Renal cortex interstitium (tissue), 11 donors: Measurements from ENCODE around the gene VPS13A. TPM values are rescaled to one million over a fixed set of nuclear protein-coding genes. Genes with fewer than 3 reads are reported as not detected.

ENCODE experiments used
- DNase-seq, 11 donors: peaks; one replicate each; pipeline ENCODE4 v3.0.0-alpha.2; 2013; ENCODE audit warnings: low read depth in 9 of 11, low spot score in 4 of 11; ENCODE audit errors: extremely low read depth in 1 of 11
- polyA plus RNA-seq, 3 donors: library from polyadenylated mRNA; unstranded; fragments of 120-200 nt; gene quantifications; one replicate each; pipeline ENCODE4 v1.2.1, GENCODE V29; 2013; ENCODE audit not compliant: insufficient read length in 3 of 3

The VPS13A gene
- polyA plus RNA-seq, 3 donors, result 30.9 to 48.9 (median 37.2) TPM

DNA sequence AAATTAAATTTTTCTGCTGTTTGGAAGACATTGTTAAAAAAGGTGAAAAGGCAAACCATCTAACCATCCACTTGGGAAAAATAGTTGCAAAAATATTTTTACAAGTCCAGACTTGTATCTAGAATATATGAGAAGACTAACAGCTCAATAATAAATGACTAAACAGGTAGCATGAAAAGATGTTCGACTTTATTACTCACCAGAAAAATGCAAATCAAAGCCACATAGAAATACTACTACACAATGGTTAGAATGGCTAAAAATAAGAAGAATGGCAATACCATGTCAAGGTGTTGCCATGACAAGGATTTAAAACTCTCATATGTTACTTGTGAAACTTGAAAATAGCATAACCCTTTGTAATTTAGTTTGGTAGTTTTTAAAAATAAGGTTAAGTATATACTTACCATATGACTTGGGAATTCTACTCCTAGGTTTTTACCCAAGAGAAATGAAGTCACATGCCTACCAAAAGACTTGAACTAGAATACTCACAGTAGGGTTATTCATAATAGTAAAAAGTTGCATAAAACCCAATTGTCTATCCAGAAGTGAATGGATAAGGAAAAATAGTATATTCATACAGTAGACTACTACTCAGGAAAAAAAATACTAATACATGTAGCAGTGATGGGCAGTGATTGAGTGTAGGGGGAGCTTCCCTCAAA, 93.8 kb downstream of the VPS13A start:
- DNase-seq, result no peak

DNA sequence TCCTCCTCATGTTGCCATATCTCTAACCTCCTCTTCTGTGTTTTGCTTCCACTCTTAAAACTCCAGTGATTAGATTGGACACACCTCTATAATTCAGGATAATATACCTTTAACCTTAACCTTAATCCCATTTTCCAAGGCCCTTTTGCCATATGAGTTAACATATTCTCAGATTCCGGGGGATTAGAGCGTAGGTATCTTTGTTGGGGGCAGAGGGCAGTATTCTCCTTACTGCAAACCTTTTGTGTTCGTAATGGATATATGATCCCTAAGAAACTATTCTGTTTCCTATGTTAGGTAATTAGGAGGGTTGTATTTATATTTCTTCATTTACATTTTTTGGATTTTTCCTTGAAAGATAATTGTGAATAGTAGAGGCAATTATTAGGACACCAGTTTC, 99.5 kb downstream of the VPS13A start:
- DNase-seq, result no peak

DNA sequence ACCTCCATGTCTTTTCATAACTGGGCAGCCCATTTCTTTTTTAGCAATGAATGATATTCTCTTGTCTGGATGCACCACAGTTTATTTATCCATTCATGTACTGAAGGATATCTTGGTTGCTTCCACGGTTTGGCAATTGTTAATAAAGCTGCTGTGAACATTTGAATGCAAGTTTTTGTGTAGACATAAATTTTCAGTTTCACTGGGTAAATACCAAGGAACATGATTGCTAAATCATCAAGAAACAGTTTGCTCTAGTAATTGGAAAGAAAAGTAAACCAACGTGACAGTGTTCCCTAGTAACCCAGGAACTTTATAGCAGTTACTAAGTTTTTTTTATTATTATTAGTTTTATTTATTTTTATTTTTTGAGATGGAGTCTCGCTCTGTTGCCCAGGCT, 100.4 kb downstream of the VPS13A start:
- no peak for DNase-seq

DNA sequence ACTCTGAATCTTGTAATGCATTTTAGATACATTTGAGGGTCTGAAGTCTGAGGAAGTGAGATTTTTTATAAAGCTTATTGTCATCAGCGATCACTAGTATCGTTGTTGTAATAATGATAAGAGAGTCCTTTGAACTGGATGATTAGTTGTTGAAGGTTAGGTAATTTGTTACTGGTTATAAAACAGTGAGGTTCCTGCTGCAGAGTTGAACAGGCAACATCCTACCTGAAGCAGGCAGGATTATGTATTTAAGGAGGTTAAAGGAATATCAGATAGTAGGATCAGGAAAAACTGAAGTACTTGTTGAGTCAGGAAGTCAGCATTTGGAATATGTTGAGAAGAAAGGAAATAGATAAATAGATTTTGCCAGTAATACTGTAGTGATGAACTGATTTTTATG, 106.7 kb downstream of the VPS13A start:
- DNase-seq, result no peak

DNA sequence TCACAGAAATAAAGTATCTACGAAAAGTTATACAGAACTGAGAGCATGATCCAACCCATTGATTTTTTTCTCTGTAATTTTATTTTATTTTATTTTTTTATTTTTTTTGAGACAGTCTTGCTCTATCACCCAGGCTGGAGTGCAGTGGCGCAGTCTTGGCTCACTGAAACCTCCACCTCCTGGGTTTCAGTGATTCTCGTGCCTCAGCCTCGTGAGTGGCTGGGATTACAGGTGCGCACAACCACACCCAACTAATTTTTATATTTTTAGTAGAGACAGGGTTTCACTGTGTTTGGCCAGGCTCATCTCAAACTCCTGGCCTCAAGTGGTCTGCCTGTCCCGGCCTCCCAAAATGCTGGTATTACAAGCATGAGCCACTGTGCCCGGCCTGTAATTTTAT, 107.3 kb downstream of the VPS13A start:
- no peak for DNase-seq

DNA sequence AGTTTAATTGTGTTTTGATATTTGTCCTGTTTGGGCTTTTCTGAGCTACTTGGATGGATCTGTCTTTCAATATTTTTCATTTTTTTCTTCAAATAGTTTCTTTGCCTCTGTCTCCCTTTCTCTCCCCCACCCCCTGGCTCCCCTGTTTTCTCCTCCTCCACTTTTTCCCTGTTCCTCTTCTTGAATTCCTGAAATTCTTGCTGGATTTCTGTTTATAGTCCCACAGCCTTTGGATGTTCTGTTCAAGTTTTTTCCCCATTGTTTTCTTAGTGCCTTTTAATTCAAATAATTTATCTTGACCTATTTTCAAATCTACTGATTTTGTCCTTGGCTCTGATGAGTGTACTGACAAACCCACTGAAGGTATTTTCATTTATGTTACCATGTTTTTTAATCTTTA, 113.0 kb downstream of the VPS13A start:
- no peak for DNase-seq

DNA sequence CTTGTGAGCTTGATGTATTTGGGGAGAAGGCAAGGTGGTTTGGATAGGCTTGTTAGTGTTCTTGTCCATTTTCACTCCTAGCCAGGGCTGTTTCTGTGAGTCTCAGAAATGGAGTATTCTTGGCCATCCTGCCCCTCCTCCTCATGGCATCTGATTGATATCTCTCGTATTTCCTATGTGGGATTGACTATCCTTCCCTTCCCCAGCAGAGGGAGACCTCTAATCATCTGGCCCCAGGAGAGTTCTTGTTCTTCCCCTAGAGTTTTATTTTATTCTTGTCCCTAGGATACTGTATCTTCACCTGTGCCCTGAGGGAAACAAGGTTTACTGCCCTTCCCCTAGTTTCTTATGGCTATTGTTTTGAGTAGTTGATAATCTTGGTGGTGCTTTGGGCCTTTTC, 114.4 kb downstream of the VPS13A start:
- DNase-seq, result no peak

DNA sequence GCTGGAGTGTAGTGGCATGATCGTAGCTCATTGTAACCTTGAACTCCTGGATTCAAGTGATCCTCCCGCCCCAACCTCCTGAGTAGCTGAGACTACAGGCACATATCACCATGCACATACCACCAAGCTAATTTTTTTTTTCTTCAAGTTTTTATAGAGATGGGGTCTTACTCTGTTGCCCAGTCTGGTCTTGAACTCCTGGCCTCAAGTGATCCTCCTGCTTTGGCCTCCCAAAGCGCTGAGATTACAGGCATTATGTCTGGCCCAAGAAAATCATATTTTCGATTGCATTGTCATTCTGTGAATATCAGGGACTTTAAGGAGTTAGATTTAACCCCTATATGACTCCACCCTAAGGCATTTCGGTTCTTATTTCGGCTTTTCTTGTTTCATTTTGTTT, 116.6 kb downstream of the VPS13A start:
- no peak for DNase-seq

DNA sequence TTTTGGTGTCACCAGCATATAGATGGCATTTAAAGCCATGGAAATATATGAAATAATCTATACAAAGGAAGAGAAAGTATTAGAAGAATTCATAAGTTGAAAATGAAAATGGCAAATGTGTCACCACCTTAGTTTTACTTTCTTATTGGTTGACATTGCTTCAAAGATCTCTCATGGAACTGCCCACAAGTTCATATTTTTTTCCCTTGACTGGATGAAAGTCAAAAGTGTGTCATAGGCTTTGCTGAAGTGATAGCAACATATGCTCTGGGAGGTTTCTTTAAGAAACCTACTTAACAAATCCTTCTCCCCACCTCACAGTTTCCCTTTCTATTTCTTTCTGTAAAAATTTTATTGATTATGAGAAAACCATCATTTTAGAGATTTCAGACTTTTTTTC, 127.2 kb downstream of the VPS13A start:
- DNase-seq, result no peak

DNA sequence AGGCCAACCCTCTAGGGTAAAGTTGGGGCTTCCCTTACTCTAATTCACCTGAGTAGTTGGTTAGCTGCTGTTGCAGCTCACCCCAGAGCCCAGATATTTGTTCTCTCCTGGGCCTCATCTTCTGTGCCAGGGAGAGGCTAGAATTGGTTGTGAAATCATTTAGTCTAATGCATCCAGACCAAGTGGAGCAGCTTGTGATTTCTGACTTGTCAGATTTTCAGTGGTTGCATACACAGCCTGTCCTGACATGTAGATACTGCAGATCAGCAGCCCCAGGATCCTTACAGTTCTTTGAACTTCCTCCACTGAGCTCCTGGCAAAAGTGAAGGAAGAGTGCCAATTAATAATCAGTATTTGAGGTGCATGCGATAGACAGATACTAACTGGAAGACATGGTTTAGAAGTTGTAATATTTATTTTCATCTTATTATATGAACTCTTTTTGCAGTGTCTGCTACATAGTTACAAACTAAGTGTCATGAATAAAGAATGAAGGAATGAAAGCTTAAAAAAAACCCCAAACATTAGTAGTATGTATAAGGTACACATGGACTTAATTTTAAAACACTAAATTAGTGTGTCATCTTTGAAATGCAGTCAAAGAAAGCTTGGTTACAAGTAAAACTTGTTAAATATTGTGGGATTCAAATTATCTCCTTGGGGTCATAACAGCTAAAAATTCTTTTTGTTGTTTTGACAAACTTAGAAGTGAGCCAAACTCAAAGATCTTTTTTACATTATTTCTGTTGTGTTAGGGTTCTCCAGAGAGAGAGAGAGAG, 128.5 kb downstream of the VPS13A start:
- DNase-seq, result no peak

DNA sequence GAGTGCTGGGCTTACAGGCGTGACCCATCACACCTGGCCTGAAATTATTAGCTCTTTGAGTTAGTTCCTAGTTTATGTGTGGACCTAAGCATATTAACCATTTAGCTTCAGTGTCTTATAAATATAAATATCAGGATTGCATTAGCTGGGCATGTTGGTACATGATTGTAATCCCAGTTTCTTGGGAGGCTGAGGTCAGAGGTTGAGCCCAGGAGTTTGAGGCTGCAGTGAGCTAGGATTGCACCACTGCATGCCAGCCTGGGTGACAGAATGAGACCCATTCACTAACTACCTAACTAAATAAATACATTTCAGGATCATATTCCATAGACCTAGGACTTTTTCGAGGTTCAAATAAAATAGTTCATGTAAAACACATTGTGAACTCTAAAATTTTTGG, 129.8 kb downstream of the VPS13A start:
- no peak for DNase-seq

DNA sequence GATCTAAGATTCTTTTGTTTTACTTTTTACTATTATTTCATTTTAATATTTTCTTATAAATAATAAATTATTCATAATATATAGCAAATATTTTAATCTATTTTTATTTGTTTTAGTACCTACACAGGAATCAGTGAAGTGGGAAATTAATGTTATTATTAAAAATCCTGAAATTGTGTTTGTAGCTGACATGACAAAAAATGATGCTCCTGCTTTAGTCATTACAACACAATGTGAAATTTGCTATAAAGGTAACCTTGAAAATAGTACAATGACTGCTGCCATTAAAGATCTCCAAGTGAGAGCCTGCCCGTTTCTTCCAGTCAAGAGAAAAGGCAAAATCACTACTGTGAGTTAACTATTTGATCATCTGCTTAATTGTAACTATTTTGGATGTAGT, 138.7 kb downstream of the VPS13A start:
- no peak for DNase-seq

DNA sequence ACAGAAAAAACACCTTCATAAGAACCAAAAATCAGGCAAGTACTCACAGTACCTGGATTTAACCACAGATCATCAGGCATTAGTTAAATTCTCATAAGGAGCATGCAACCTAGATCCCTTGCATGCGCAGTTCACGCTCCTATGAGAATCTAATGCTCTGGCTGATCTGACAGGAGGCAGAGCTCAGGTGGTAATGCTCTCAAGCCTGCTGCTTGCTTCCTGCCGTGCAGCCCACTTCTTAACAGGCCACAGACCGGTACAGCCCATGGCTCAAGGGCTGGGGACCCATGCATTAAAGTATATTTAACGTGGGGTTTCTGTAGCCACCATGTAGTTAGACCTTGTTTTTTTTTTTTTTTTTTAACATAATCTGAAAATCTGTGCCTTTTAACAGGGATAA, 147.7 kb downstream of the VPS13A start:
- no peak for DNase-seq

DNA sequence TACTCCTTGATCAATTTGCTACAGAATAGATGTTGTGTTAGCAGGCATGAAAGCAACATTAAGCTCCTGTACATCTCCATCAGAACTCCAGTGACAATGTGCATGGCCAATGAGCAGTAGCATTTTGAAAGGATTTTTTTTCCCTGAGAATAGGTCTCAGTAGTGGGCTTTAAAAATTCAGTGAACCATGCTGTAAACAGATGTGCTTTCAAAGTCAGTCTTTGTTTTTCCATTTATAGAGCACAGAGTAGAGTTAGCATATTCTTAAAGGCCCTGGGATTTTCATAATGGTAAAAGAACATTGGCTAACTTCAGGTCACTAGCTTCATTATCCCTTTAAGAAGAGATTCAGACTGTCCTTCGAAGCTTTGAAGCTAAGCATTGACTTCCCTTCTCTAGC, 150.8 kb downstream of the VPS13A start:
- no peak for DNase-seq

DNA sequence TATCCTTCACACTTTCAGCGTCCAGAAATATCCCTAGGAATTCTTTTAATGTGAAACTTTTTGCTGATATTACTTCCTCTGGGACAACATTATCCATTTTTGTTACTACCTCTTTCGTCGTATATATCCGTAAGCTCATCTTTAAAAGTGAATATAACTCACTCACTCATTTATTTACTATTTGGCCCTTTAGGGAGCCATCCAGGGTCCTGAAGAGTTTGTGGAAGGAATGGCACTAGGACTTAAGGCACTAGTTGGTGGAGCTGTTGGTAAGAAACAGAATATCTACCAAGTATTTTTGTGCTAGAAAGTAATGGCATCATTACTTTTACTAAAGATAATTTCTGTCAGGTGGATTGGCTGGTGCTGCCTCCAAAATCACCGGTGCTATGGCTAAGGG, 192.7 kb downstream of the VPS13A start:
- DNase-seq, result no peak

DNA sequence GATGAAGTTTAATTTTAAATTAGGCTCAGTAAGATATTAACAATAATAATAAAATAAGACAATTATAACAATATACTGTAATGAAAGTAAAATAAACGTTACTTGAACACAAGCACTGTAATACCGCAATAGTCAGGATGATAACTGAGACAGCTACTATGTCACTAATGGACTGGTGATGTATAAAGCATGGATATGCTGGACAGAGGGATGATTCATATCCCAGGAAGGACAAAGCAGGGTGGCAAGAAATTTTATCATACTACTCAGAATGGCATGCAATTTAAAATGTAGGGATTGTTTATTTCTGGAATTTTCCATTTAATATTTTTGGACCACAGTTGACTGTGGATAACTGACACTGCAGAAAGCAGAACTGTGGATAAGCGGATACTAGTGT, 196.9 kb downstream of the VPS13A start:
- DNase-seq, result no peak

DNA sequence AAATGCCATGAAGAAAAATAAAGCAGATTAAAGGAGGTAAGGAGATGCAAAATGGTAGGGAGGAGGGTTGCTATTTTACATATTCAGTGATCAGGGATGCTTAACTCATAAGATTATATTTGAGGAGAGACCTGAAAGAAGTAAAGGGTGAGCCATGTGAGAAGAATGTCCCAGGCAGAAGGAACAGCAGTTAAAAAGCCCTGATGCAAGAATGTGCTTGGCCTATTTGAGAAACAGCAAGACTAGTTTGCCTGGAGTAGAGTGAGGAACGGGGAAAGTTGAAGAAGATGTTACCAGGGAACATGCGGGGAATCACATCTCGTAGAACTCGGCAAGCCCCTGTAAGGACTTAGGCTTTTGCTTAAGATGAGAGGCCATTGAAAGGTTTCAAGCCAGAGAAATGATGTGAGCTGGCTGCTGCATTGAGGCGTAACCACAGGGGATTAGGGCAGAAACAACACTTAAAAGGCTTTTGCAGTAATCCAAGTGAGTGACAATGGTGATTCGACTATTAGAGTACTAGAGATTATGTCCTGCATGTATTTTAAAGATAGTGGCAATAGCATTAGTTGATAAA, 198.7 kb downstream of the VPS13A start:
- DNase-seq, result no peak

DNA sequence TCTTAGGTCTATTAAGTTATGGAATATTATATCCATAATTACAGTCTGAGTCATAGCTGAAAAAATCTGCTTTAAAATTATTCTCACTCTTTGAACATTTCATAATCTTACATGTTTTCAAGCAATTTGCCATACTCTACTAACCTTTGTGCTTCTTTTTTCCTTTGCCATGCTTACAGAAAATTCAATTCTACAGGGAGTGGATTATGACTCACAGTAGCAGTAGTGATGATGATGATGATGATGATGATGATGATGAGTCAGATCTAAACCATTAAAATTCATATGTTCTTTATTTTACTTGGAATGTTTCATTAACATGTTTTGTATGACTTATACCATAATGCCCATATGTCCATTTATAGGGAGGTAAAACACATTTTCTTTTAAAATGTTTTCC, 207.1 kb downstream of the VPS13A start:
- no peak for DNase-seq

DNA sequence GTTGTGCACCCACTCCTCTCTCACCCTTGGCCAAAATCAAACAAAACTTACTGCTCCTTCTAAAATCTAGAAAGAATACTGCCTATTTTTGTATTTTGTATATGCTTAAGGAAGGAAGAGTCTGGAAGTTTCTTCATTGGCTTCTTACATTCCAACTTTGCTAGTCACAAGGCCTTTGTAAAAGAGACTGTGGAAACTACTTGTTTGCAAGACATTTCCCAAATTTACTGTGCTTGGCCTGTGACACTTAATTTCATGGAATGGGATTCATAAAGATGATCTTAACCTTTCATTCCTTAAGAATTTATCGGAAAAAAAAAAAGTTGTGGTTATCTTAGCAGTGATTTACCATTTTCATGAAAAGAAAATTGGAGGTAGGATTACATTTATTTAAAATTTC, 208.9 kb downstream of the VPS13A start:
- DNase-seq, result no peak

DNA sequence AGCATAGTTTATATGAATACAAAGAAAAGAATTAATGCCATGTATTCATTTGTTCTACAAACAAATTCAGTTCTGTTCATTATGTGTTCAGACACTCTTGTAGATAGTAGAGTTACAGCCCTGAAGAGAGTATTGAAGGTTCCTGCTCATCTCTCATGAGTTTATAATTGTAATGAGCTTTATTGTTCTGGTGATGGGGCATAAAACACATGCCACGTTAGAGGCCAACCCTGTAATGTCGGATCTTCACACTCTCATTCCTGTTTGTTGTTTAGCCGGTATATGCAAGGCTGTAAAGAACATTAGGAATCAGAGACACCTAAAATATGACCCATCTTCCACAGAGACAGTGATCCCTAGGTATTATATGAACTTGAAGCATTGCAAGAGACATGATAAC, 214.5 kb downstream of the VPS13A start:
- no peak for DNase-seq

DNA sequence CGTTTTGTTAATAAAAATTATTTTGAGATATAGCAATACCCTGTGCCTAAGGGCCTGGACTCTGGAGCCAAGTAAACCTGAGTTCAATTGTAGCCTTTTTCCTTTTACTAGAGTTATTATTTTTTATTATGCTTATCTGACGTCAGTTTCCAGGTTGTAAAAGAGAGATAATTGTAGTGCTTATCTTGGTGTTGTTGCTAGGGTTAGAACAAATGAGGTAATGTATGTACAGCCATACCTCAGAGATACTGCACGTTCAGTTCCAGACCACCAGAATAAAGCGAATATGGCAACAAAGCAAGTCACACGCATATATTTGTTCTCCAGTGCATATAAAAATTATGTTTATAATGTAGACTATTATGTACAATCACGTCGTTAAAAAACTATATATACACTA, 215.0 kb downstream of the VPS13A start:
- DNase-seq, result no peak
